22Rv1 (cell line): ENCODE results near the gene SYNM.

Experiments used
- ZFX ChIP-seq: fragments of 450-650 bp; IDR thresholded peaks from 2 replicates; pipeline ENCODE4 v1.6.1; 2017; ENCODE audit warnings: antibody characterized with exemption, borderline replicate concordance
- TF ChIP-seq, protein P1 (sequence below): fragments of 450-650 bp; IDR thresholded peaks from 2 replicates; pipeline ENCODE4 v1.5.1; 2017; ENCODE audit warnings: mild to moderate bottlenecking

DNA sequence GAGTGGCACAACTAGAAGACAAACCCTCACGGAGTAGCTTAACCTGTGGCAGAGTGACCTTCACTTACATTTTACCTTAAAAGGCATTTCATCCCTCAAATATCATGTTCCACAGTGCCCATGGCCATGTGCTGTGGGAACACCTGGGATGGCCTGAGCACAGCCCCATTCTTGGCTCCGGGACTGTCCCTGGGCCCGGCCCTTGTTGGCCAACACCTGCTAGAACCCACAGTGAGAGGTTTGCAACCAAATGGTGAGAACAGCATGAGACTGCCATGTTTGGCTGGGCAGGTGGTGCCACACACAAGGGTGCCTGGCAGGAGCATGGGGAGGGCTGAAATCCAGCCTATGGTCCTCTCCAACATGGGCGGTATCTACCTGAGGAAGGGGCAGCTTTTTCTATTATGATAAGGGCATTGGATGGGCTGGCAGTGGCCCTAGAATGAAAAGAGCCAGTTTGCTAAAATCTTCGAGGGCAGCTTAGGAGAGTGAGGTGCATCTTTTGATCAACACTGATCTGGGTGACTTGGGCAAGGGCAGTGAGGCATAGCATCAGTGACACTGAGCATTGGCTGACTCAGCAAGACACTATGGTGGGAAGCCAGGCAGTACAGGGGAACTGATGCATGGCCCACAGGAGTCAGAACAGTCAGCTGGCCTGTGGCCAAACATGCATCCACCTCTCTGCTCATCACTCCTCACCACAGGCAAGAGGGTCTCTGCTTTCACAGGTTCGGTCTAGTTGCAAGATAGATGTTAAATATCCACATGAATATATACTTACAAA, 53.9 kb downstream of the SYNM start:
- TF ChIP-seq, protein P1, sequence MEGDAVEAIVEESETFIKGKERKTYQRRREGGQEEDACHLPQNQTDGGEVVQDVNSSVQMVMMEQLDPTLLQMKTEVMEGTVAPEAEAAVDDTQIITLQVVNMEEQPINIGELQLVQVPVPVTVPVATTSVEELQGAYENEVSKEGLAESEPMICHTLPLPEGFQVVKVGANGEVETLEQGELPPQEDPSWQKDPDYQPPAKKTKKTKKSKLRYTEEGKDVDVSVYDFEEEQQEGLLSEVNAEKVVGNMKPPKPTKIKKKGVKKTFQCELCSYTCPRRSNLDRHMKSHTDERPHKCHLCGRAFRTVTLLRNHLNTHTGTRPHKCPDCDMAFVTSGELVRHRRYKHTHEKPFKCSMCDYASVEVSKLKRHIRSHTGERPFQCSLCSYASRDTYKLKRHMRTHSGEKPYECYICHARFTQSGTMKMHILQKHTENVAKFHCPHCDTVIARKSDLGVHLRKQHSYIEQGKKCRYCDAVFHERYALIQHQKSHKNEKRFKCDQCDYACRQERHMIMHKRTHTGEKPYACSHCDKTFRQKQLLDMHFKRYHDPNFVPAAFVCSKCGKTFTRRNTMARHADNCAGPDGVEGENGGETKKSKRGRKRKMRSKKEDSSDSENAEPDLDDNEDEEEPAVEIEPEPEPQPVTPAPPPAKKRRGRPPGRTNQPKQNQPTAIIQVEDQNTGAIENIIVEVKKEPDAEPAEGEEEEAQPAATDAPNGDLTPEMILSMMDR: no peak
- no peak for TF ChIP-seq ZFX
